Transverse colon (tissue), 4 donors: Measurements from ENCODE around the gene FHOD1. TPM values are rescaled to one million over a fixed set of nuclear protein-coding genes. Genes with fewer than 3 reads are reported as not detected.
A peak's percentile ranks its signal among the peaks of the same experiment; 100 is the strongest.

Source experiments
- DNase-seq: peaks from one replicate; pipeline ENCODE4 v3.0.0-alpha.2; 2019
- H3K27ac ChIP-seq, 4 donors: fragments of 200-600 bp; sonication (generic); 2 replicates each; pipeline ENCODE4 v1.5.1; 2016 to 2018; ENCODE audit warnings: inconsistent platforms in 4 of 4
- H3K27me3 ChIP-seq: fragments of 200-600 bp; sonication (generic); 2 replicates; pipeline ENCODE4 v1.5.1; 2017; ENCODE audit warnings: inconsistent platforms
- H3K36me3 ChIP-seq, 4 donors: fragments of 200-600 bp; sonication (generic); 2 replicates each; pipeline ENCODE4 v1.5.1; 2017 to 2019; ENCODE audit warnings: inconsistent platforms in 4 of 4
- H3K4me1 ChIP-seq, 4 donors: fragments of 200-600 bp; sonication (generic); 2 replicates each; pipeline ENCODE4 v1.5.1; 2017 to 2020; ENCODE audit warnings: inconsistent platforms in 4 of 4
- H3K4me3 ChIP-seq, 4 donors: fragments of 200-600 bp; sonication (generic); 1 replicate in 1 of 4; 2 replicates in 3 of 4; pipeline versions ENCODE4 v1.5.1 to v1.6.1; 2017 to 2019; ENCODE audit warnings: inconsistent platforms in 4 of 4
- H3K9me3 ChIP-seq, 2 donors: fragments of 200-600 bp; sonication (generic); 2 replicates each; pipeline ENCODE4 v1.5.1; 2017 to 2019; ENCODE audit warnings: inconsistent platforms in 2 of 2
- EP300 ChIP-seq: sonication (generic); formaldehyde crosslinking; IDR thresholded peaks from one replicate; pipeline ENCODE4 v1.6.1; 2017; ENCODE audit warnings: antibody characterized with exemption, low read depth
- POLR2A ChIP-seq: fragments of 450-650 bp; IDR thresholded peaks from one replicate; pipeline ENCODE4 v1.6.1; 2016; ENCODE audit warnings: antibody characterized with exemption, mild to moderate bottlenecking, moderate library complexity
- POLR2AphosphoS5 ChIP-seq, 3 donors: sonication (generic); formaldehyde crosslinking; IDR thresholded peaks; one replicate each; pipeline ENCODE4 v1.6.1; 2016; ENCODE audit warnings: antibody characterized with exemption in 3 of 3
- WGBS, 2 donors: methylation state at CpG; one replicate each; pipeline ENCODE4 v1.1.5; 2018; ENCODE audit warnings: low coverage in 1 of 2; 5-methylcytosine and 5-hydroxymethylcytosine counted together
- in situ Hi-C, 4 donors: fragments of 200-750 bp; cut with MboI; loops; one replicate each; pipeline versions ENCODE4 v1.15.0 to v1.15.1; 2017; ENCODE audit warnings: low sequenced_read_pairs in 3 of 4, low pct_ligation_motif_present in 1 of 4, low pct_unique_long_range_greater_than_20kb in 1 of 4
- intact Hi-C: fragments of 100-400 bp; cut with DNase I; formaldehyde crosslinking; loops from one replicate; pipeline ENCODE4 v1.15.1; 2023; ENCODE audit warnings: low total_unique reads
- total RNA-seq, 4 donors: library from RNA; depleted of rRNA; stranded (reverse); fragments of >200 nt; gene quantifications; one replicate each; pipeline ENCODE4 v1.1.0, GENCODE V29; 2016
- TF ChIP-seq, protein P1 (sequence below), 5 experiments: fragments of 200-600 bp in 3 of 5; fragments of 450-650 bp in 2 of 5; sonication (generic) in 3 of 5; IDR thresholded peaks; 1 replicate in 2 of 5; 2 replicates in 3 of 5; pipeline ENCODE4 v1.5.1; 2016 to 2017; ENCODE audit warnings: antibody characterized with exemption in 5 of 5, inconsistent platforms in 3 of 5, mild to moderate bottlenecking in 2 of 5, moderate library complexity in 1 of 5

The FHOD1 gene
- total RNA-seq, 4 donors from 2014 or later, result 25.1 to 177 (median 33.6) TPM

DNA sequence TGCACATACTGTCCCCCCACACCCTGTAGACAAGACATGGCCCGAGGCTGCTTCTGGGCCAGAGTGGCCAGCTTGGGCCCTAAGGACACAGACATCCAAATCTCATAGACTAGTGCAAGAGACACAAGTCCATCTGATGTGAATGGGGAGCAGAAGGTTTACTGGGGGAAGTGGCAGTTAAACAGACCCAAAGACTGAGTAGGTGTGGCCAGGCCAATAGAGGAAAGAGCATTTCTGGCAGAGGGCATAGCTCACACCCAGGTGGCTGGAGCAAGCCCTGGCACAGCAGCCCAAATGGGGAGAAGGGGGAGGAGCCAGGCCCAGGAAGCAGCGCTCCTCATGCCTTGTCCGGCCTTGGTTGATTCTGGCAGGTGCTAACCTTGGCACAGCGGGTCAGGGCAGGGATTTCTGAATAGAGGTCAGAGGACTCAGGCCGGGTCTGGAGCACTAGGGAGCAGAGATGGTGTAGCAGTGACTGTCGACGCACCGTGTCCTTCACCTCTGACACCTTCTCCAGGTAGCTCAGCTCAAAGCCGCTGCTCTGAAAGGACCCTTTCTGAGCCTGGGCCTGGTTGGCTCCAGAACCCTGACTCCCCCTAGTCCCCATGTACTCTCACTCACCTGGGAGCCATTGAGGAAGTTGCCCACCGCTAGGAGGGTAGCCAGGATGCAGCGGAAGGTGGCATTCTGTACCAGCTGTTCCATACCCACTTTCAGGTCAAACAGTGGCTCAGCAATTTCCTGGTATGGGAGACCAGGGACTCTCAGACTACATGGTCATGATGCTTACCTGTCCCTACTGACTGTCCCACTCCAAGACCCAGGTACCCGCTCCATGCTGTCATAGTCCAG, 16.2 kb downstream of the FHOD1 start:
- Histone ChIP-seq H3K27ac (no peak overlapping the region), H3K4me3 (no peak overlapping the region), H3K27me3 (no peaks in the 10 kb centered on the region), H3K9me3 (no peaks in the 10 kb centered on the region), H3K4me1 (peaks cover 7 to 17% (median 15%) of the 10 kb centered on the region in 4 donors), H3K36me3 (peaks cover 0 to 26% (median 9%) of the 10 kb centered on the region in 4 donors)
- in situ Hi-C loops (no loop called here), intact Hi-C loops (no loop called here)
- TF ChIP-seq POLR2A, result no peak
- DNase-seq, result no peak
- WGBS, 2 donors, result 93% methylated on average over 10 of the region's 12 CpGs; no CpG with 5 or more reads in 1 of the 2 donors

DNA sequence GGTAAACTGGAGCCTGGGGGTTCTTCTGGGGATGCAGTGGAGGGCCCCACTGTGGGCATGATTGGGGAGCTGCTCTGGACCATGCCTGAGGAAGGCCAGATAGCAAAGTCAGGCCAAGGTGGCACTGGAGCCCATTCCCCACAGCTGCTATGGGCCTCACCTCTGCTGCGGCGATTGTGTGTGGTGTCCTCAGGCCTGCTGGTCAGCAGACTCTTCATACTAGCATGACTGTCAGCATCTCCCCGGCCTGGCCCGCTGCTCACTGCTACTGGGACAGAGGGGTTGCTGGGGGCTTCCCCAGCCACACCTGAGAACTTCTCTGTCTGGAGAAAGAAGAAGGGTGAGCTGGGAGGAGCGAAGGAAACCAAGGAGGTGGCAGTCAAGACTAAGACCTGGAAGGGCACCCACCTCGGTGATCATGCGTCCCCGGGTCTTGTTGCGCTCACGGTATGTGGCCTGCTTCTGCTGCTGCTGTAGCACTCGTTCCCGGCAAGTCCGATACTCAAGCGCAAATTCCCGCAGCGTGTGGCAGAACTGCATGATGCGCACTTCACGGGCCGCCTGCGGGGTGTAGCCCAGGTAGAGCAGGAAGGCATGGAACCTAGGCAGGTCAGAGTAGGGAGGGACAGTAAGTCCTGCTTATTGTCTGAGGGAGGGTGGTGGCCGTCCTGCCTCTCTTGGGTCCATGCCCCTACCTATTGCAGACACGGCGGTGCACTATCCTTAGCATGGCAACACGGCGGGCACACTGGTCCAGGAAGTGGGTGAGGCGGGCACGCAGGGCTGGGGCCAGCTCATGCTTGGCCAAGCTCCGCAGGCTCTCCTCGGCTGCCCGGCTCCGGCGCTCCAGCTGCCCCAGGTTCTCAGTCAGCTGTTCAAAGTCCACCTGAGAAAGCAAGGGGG, 17.1 kb downstream of the FHOD1 start:
- Histone ChIP-seq H3K4me1 (peaks cover 7 to 21% (median 16%) of the 10 kb centered on the region in 4 donors), H3K36me3 (peaks cover 0 to 23% (median 9%) of the 10 kb centered on the region in 4 donors), H3K27me3 (no peaks in the 10 kb centered on the region), H3K9me3 (no peaks in the 10 kb centered on the region), H3K27ac (no peak overlapping the region), H3K4me3 (no peak overlapping the region)
- WGBS, 2 donors, result 92% methylated on average over 32 of the region's 32 CpGs; no CpG with 5 or more reads in 1 of the 2 donors
- TF ChIP-seq, protein P1, sequence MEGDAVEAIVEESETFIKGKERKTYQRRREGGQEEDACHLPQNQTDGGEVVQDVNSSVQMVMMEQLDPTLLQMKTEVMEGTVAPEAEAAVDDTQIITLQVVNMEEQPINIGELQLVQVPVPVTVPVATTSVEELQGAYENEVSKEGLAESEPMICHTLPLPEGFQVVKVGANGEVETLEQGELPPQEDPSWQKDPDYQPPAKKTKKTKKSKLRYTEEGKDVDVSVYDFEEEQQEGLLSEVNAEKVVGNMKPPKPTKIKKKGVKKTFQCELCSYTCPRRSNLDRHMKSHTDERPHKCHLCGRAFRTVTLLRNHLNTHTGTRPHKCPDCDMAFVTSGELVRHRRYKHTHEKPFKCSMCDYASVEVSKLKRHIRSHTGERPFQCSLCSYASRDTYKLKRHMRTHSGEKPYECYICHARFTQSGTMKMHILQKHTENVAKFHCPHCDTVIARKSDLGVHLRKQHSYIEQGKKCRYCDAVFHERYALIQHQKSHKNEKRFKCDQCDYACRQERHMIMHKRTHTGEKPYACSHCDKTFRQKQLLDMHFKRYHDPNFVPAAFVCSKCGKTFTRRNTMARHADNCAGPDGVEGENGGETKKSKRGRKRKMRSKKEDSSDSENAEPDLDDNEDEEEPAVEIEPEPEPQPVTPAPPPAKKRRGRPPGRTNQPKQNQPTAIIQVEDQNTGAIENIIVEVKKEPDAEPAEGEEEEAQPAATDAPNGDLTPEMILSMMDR (IDR thresholded peaks at IDR 0.05), result no peak
- peak in 1 of 3 donors; percentile 5 for TF ChIP-seq POLR2AphosphoS5 (IDR thresholded peaks at IDR 0.05)
- no peak for DNase-seq
- intact Hi-C loops, result no loop called here
- in situ Hi-C loops, result no loop called here

DNA sequence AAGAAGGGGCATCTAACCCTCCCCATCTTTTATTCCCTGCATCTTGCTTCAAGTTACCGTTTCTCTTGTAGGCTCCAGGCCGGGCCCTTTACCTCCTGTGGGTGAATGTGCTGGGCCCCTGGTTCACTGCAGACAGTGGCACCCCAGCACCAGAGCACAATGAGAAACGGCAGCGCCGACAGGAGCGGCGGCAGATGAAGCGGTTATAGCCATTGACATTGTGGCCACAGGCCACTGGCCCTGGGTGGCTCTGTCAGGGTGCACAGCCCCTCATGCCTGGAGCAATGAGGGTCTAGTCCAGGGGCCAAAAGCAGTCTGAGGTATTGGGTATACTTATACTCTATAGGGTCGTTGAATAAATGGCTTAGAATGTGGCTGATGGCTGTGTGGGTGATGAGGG, 18.4 kb downstream of the FHOD1 start:
- no peak overlapping the region for H3K27ac ChIP-seq
- no peaks in the 10 kb centered on the region for H3K9me3 ChIP-seq
- no peak for TF ChIP-seq POLR2AphosphoS5 (IDR thresholded peaks at IDR 0.05)
- TF ChIP-seq, protein P1 (IDR thresholded peaks at IDR 0.05), result no peak
- TF ChIP-seq EP300, result no peak
- no peak for TF ChIP-seq POLR2A
- intact Hi-C loops (no loop called here), in situ Hi-C loops (no loop called here)
- no peaks in the 10 kb centered on the region for H3K27me3 ChIP-seq
- H3K4me3 ChIP-seq, result no peak overlapping the region
- H3K36me3 ChIP-seq, result peaks cover 0 to 18% (median 9%) of the 10 kb centered on the region in 4 donors
- WGBS, 2 donors, result 50 to 78% methylated on average over 1 to 9 of the region's 9 CpGs
- peaks cover 7 to 21% (median 16%) of the 10 kb centered on the region in 4 donors for H3K4me1 ChIP-seq
- DNase-seq, result no peak

DNA sequence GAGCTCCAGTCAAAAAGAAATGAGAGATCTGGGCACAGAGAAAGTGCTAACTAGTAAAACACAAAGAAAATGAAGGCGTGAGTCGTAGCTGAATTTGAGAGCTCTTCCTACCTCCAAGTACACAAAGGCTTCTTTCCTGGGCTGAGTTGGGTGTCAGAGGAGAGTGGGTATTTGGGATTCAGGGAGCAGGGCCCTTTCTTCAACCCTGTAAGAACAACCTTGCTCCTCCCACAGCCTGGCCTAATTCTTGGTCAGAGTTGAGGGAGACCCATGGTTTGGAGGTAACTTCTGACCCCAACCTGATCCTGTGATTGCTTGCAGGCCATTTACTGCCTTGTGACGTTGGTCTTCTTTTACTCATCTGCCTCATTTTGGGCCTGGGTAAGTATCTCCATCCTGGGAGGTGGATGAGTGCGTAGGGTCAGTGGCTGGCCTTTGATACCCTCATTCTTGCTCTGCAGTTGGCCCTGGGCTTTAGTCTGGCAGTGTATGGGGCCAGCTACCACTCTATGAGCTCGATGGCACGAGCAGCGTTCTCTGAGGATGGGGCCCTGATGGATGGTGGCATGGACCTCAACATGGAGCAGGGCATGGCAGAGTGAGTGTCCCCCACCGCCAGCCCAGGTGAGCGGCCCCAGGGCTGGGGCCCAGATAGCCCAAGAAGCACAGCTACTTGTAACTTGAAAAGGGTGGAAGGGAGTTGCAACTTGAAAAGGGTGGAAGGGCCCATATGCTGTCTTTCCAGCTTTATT, 19.1 kb downstream of the FHOD1 start:
- H3K36me3 ChIP-seq, result peaks cover 0 to 18% (median 9%) of the 10 kb centered on the region in 4 donors

More for the DNA sequence above, 19.1 kb downstream of the FHOD1 start:
- Histone ChIP-seq H3K27ac (peak overlapping the region in 1 of 4 donors; percentile 86), H3K4me1 (peaks cover 7 to 21% (median 16%) of the 10 kb centered on the region in 4 donors), H3K4me3 (peak overlapping the region in 1 of 4 donors; percentile 93), H3K9me3 (no peaks in the 10 kb centered on the region), H3K27me3 (no peaks in the 10 kb centered on the region)
- in situ Hi-C loops (no loop called here), intact Hi-C loops (no loop called here)
- TF ChIP-seq EP300, result no peak
- no peak for TF ChIP-seq POLR2A
- TF ChIP-seq POLR2AphosphoS5 (IDR thresholded peaks at IDR 0.05), result no peak
- TF ChIP-seq, protein P1 (IDR thresholded peaks at IDR 0.05), result no peak
- DNase-seq, result no peak
- WGBS, 2 donors, result 81 to 86% methylated on average over 4 to 9 of the region's 9 CpGs
